Astrocyte of the spinal cord (primary cell): ENCODE data around the gene YIPF4.
"Not testable (repeated sequence)": the region's sequence is repeated elsewhere in the genome, so short reads cannot be mapped to it uniquely, and the experiment has no call there.

Source experiments
- DNase-seq: peaks from one replicate; pipeline ENCODE4 v3.0.0; 2011; ENCODE audit warnings: low read depth, low spot score
- H3K4me3 ChIP-seq: 2 replicates; pipeline ENCODE4 v1.5.1; 2011; ENCODE audit warnings: low read depth, mild to moderate bottlenecking, low read length, moderate library complexity
- in situ Hi-C: cut with HindIII; loops from 2 replicates; pipeline ENCODE4 v1.10.0; 2017; ENCODE audit warnings: low sequenced_read_pairs
- TF ChIP-seq, protein P1 (sequence below): IDR thresholded peaks from 2 replicates; pipeline ENCODE4 v1.5.1; 2012; ENCODE audit warnings: low read depth, mild to moderate bottlenecking, low read length, inconsistent platforms

YIPF4 gene

GRCh38 chr2:32260376-32260775 is 17.3 kb upstream of the YIPF4 start:
- in situ Hi-C loops = no loop called here
- H3K4me3 ChIP-seq = no peak overlapping the region
- TF ChIP-seq, protein P1, sequence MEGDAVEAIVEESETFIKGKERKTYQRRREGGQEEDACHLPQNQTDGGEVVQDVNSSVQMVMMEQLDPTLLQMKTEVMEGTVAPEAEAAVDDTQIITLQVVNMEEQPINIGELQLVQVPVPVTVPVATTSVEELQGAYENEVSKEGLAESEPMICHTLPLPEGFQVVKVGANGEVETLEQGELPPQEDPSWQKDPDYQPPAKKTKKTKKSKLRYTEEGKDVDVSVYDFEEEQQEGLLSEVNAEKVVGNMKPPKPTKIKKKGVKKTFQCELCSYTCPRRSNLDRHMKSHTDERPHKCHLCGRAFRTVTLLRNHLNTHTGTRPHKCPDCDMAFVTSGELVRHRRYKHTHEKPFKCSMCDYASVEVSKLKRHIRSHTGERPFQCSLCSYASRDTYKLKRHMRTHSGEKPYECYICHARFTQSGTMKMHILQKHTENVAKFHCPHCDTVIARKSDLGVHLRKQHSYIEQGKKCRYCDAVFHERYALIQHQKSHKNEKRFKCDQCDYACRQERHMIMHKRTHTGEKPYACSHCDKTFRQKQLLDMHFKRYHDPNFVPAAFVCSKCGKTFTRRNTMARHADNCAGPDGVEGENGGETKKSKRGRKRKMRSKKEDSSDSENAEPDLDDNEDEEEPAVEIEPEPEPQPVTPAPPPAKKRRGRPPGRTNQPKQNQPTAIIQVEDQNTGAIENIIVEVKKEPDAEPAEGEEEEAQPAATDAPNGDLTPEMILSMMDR = no peak
- DNase-seq = no peak

- in situ Hi-C loops = no loop called here
- TF ChIP-seq, protein P1 = no peak
- no peak overlapping the region for H3K4me3 ChIP-seq
- no peak for DNase-seq
Observed at GRCh38 chr2:32262105-32262504, 15.6 kb upstream of the YIPF4 start.

DNA sequence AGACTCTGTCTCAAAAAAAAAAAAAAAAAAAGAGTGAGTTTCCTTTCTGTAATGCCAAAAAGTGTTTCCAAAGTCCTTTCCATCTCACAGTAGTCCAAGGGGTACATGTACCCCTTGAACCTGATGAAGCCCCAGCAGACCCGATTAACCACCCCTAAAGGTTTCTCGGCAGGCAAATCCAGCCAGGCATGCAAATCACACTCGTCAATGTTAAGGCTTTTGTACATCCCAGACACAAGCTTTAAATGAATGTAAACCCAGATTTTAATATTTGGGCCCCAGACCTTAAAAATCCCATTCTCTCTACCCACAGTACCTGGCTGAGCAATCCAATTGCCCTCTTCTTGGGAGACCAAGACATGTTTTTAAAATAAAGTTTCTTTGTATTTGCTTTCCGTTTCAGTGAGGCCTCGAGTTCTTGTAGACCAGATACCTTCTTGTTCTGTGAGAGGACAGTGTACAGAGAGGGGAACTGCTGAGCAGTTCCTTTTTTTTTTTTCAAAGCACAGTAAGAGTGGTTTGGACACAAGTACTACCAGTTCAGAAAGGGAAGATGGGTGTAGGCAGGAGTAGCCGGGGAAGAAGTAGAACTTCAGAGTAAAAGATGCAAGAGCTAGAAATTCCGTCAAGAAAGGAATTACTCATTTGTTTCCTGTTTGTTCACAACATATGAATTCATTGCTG is 13.1 kb upstream of the YIPF4 start, which contains the start of gene NLRC4:
TSS of gene NLRC4 (minus strand) at position 465 of the 684 bp plus-strand sequence. CDS start 8,111 bp downstream, outside the sequence.
- in situ Hi-C loops = no loop called here
- DNase-seq = no peak
- TF ChIP-seq, protein P1 = no peak
- H3K4me3 ChIP-seq = no peak within 1 kb of the TSS

GRCh38 chr2:32271063-32271462 is 6.6 kb upstream of the YIPF4 start:
- TF ChIP-seq, protein P1 = no peak
- no peak for DNase-seq
- no peak overlapping the region for H3K4me3 ChIP-seq
- in situ Hi-C loops = no loop called here

DNA sequence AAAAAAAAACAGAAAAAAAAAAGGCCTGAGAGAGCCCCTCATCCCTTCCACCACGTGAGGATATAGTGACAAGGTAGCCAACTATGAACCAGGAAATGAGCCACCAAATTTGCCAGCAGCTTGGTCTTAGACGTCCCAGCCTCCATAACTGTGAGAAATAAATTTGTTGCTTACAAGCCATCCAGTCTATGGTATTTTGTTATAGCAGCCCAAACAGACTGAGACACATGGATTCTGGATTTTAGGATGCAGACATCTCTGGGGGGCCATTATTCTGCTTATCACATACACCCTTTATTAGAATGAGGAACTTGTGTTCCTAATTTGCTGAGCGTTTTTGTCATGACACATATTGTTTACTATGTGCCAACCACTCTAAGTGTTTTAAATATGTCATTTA is 5.4 kb upstream of the YIPF4 start:
- TF ChIP-seq, protein P1 = no peak
- no peak overlapping the region for H3K4me3 ChIP-seq
- in situ Hi-C loops = no loop called here
- DNase-seq = no peak

DNA sequence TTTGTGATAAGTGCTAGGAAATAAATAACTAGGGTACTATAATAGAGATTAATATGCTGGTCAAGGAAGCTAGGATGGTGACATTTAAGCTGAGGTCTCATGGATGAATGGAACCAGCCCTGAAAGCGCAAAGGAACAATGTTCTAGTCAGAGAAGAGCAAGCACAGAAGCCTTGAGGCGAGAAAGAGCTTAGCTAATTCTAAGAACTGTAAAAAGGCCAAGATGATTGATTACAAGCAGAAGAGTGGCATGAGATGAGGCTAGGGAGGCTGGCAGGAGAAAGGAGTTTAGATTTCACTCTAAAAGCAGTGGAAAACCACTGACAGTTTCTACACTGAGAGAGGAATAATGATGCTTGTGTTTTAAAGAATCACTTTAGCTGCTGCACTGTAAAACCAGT is 3.4 kb upstream of the YIPF4 start:
- in situ Hi-C loops = no loop called here
- no peak overlapping the region for H3K4me3 ChIP-seq
- DNase-seq = no peak
- TF ChIP-seq, protein P1 = no peak

GRCh38 chr2:32275790-32276189 is 1.9 kb upstream of the YIPF4 start:
- H3K4me3 ChIP-seq, in situ Hi-C loops, DNase-seq: not testable (repeated sequence)
